Thyroid gland (tissue), 4 donors: ENCODE data around the gene CASQ1.

Experiments
- CTCF ChIP-seq, 6 experiments: fragments of 200-600 bp in 3 of 6; fragments of 450-650 bp in 3 of 6; sonication (generic) in 3 of 6; IDR thresholded peaks; one replicate each; pipeline ENCODE4 v1.5.1; 2016 to 2019; ENCODE audit warnings: antibody characterized with exemption in 6 of 6, mild to moderate bottlenecking in 2 of 6, inconsistent platforms in 1 of 6, moderate library complexity in 1 of 6
- POLR2A ChIP-seq, 2 donors: fragments of 450-650 bp; IDR thresholded peaks; one replicate each; pipeline ENCODE4 v1.6.1; 2017; ENCODE audit warnings: antibody characterized with exemption in 2 of 2, mild to moderate bottlenecking in 2 of 2, moderate library complexity in 1 of 2

GRCh38 chr1:160177667-160178066 lies 12.7 kb upstream of the CASQ1 start:
- TF ChIP-seq POLR2A (IDR thresholded peaks at IDR 0.05), result no peak
- TF ChIP-seq CTCF (IDR thresholded peaks at IDR 0.05), result no peak
